Esophagus muscularis mucosa (tissue), 4 donors: ENCODE data around the gene TP63. TPM values are rescaled to one million over a fixed set of nuclear protein-coding genes. Genes with fewer than 3 reads are reported as not detected.
"Not testable (repeated sequence)": the region's sequence is repeated elsewhere in the genome, so short reads cannot be mapped to it uniquely, and the experiment has no call there.

Experiments
- DNase-seq: peaks from one replicate; pipeline ENCODE4 v3.0.0-alpha.2; 2017; ENCODE audit errors: extremely low spot score
- H3K27ac ChIP-seq, 4 donors: fragments of 200-600 bp; sonication (generic); replicated peaks in 1 of 4; 1 replicate in 3 of 4; 2 replicates in 1 of 4; pipeline ENCODE4 v1.5.1; 2016 to 2019; ENCODE audit warnings: mild to moderate bottlenecking in 1 of 4
- H3K27me3 ChIP-seq, 4 donors: fragments of 200-600 bp; sonication (generic); one replicate each; pipeline versions ENCODE4 v1.5.1 to v1.6.0; 2016 to 2019
- H3K36me3 ChIP-seq, 4 donors: fragments of 200-600 bp; sonication (generic); one replicate each; pipeline ENCODE4 v1.5.1; 2016 to 2019
- H3K4me1 ChIP-seq, 4 donors: fragments of 200-600 bp; sonication (generic); one replicate each; pipeline ENCODE4 v1.5.1; 2016 to 2019
- H3K4me3 ChIP-seq, 4 donors: fragments of 200-600 bp; sonication (generic); 1 replicate in 2 of 4; 2 replicates in 2 of 4; pipeline ENCODE4 v1.5.1; 2016 to 2019; ENCODE audit warnings: mild to moderate bottlenecking in 4 of 4, moderate library complexity in 1 of 4
- H3K9me3 ChIP-seq, 4 donors: fragments of 200-600 bp; sonication (generic); 1 replicate in 3 of 4; 2 replicates in 1 of 4; pipeline ENCODE4 v1.5.1; 2016 to 2019
- CTCF ChIP-seq, 3 experiments: fragments of 200-600 bp in 2 of 3; fragments of 450-650 bp in 1 of 3; sonication (generic) in 2 of 3; IDR thresholded peaks; one replicate each; pipeline ENCODE4 v1.5.1; 2017 to 2019; ENCODE audit warnings: antibody characterized with exemption in 3 of 3, mild to moderate bottlenecking in 2 of 3, moderate library complexity in 1 of 3
- EP300 ChIP-seq: sonication (generic); formaldehyde crosslinking; IDR thresholded peaks from one replicate; pipeline ENCODE4 v1.6.1; 2017; ENCODE audit warnings: antibody characterized with exemption
- POLR2A ChIP-seq: fragments of 450-650 bp; IDR thresholded peaks from one replicate; pipeline ENCODE4 v1.6.1; 2017; ENCODE audit warnings: antibody characterized with exemption, moderate library complexity, mild to moderate bottlenecking, low read depth
- POLR2AphosphoS5 ChIP-seq, 2 donors: sonication (generic); formaldehyde crosslinking; IDR thresholded peaks; one replicate each; pipeline ENCODE4 v1.6.1; 2017; ENCODE audit warnings: antibody characterized with exemption in 2 of 2
- WGBS: methylation state at CpG from one replicate; pipeline ENCODE4 v1.1.5; 2018; 5-methylcytosine and 5-hydroxymethylcytosine counted together
- intact Hi-C: fragments of 100-400 bp; cut with DNase I; formaldehyde crosslinking; loops from one replicate; pipeline ENCODE4 v1.15.1; 2023
- total RNA-seq, 4 donors: library from RNA; depleted of rRNA; stranded (reverse); fragments of >200 nt; gene quantifications; one replicate each; pipeline versions ENCODE4 v1.1.0 to v1.2.1, GENCODE V29; 2016

The TP63 gene
- total RNA-seq, 4 donors from 2014 or later, result under 0.01 to 0.34 (median 0.21) TPM

GRCh38 chr3:189588070-189588469, 43.1 kb upstream of the TP63 start:
- WGBS, result 24% methylated on average over 1 of the region's 1 CpG
- H3K4me3 ChIP-seq, result no peak overlapping the region

GRCh38 chr3:189588475-189589178, 42.6 kb upstream of the TP63 start:
- 78% methylated on average over 5 of the region's 5 CpGs for WGBS
- Histone ChIP-seq H3K4me3 (no peak overlapping the region), H3K27me3 (no peaks in the 10 kb centered on the region), H3K27ac (no peak overlapping the region), H3K4me1 (no peaks in the 10 kb centered on the region), H3K36me3 (no peaks in the 10 kb centered on the region), H3K9me3 (no peaks in the 10 kb centered on the region)
- DNase-seq, result no peak
- TF ChIP-seq CTCF (IDR thresholded peaks at IDR 0.05), result no peak
- TF ChIP-seq POLR2A, result no peak
- no peak for TF ChIP-seq POLR2AphosphoS5 (IDR thresholded peaks at IDR 0.05)
- no peak for TF ChIP-seq EP300
- intact Hi-C loops, result no loop called here

More at GRCh38 chr3:189588070-189588469, 43.1 kb upstream of the TP63 start:
- no peak for DNase-seq
- no peaks in the 10 kb centered on the region for H3K9me3 ChIP-seq
- no peaks in the 10 kb centered on the region for H3K4me1 ChIP-seq
- no peaks in the 10 kb centered on the region for H3K27me3 ChIP-seq
- H3K27ac ChIP-seq, result no peak overlapping the region
- intact Hi-C loops, result no loop called here
- no peaks in the 10 kb centered on the region for H3K36me3 ChIP-seq
- TF ChIP-seq CTCF (IDR thresholded peaks at IDR 0.05) (no peak), POLR2AphosphoS5 (IDR thresholded peaks at IDR 0.05) (no peak), POLR2A (no peak), EP300 (no peak)

GRCh38 chr3:189589179-189589569, 42.0 kb upstream of the TP63 start:
- Histone ChIP-seq H3K4me3 (no peak overlapping the region), H3K9me3 (no peaks in the 10 kb centered on the region), H3K36me3 (no peaks in the 10 kb centered on the region), H3K27me3 (no peaks in the 10 kb centered on the region), H3K4me1 (no peaks in the 10 kb centered on the region), H3K27ac (no peak overlapping the region)
- 91% methylated on average over 1 of the region's 1 CpG for WGBS
- intact Hi-C loops, result no loop called here
- no peak for TF ChIP-seq CTCF (IDR thresholded peaks at IDR 0.05)
- no peak for TF ChIP-seq EP300
- no peak for TF ChIP-seq POLR2AphosphoS5 (IDR thresholded peaks at IDR 0.05)
- TF ChIP-seq POLR2A, result no peak
- DNase-seq, result no peak

- H3K27ac ChIP-seq, result no peak overlapping the region
- no peak overlapping the region for H3K4me3 ChIP-seq
- no peak for DNase-seq
- intact Hi-C loops, result no loop called here
- H3K36me3 ChIP-seq, result no peaks in the 10 kb centered on the region
- no peak for TF ChIP-seq POLR2AphosphoS5 (IDR thresholded peaks at IDR 0.05)
- no peaks in the 10 kb centered on the region for H3K9me3 ChIP-seq
- no peaks in the 10 kb centered on the region for H3K4me1 ChIP-seq
- H3K27me3 ChIP-seq, result no peaks in the 10 kb centered on the region
- WGBS, result 86% methylated on average over 3 of the region's 3 CpGs
Measured at GRCh38 chr3:189590223-189590622, 41.0 kb upstream of the TP63 start.

- Histone ChIP-seq H3K27me3 (no peaks in the 10 kb centered on the region), H3K9me3 (no peaks in the 10 kb centered on the region), H3K36me3 (no peaks in the 10 kb centered on the region), H3K4me3 (no peak overlapping the region), H3K27ac (no peak overlapping the region), H3K4me1 (no peaks in the 10 kb centered on the region)
- no peak for TF ChIP-seq EP300
- no peak for TF ChIP-seq POLR2A
- TF ChIP-seq POLR2AphosphoS5 (IDR thresholded peaks at IDR 0.05), result no peak
- no peak for TF ChIP-seq CTCF (IDR thresholded peaks at IDR 0.05)
- intact Hi-C loops, result no loop called here
- DNase-seq, result no peak
Measured at GRCh38 chr3:189593581-189593980, 37.6 kb upstream of the TP63 start.

- H3K9me3 ChIP-seq, DNase-seq, H3K4me3 ChIP-seq, H3K36me3 ChIP-seq, H3K27me3 ChIP-seq, H3K4me1 ChIP-seq, H3K27ac ChIP-seq, intact Hi-C loops: not testable (repeated sequence)
- WGBS, result 88% methylated on average over 26 of the region's 45 CpGs
Measured at GRCh38 chr3:189596078-189596979, 34.9 kb upstream of the TP63 start.
